IMR-90 (cell line): ENCODE data around the gene PPP2R2D.

Experiments
- BHLHE40 ChIP-seq: fragments of 150-350 bp; IDR thresholded peaks from 2 replicates; pipeline ENCODE4 v1.6.1; 2016; ENCODE audit warnings: mild to moderate bottlenecking, low read depth, low read length
- CEBPB ChIP-seq: IDR thresholded peaks from 2 replicates; pipeline ENCODE4 v1.6.1; 2012; ENCODE audit warnings: low read depth, low read length, improper control_type of control experiment
- FOS ChIP-seq: fragments of 150-350 bp; IDR thresholded peaks from 2 replicates; pipeline ENCODE4 v1.6.1; 2016; ENCODE audit warnings: low read depth, low read length
- MXI1 ChIP-seq: IDR thresholded peaks from 2 replicates; pipeline ENCODE4 v1.6.1; 2012; ENCODE audit warnings: low read depth, mild to moderate bottlenecking, low read length, moderate library complexity, borderline replicate concordance
- POLR2A ChIP-seq: IDR thresholded peaks from 2 replicates; pipeline ENCODE4 v1.6.1; 2012; ENCODE audit warnings: mild to moderate bottlenecking, low read depth, low read length
- RAD21 ChIP-seq: IDR thresholded peaks from 2 replicates; pipeline ENCODE4 v1.6.1; 2012; ENCODE audit warnings: low read length, improper control_type of control experiment
- TF ChIP-seq, protein P1 (sequence below): conservative IDR thresholded peaks from 2 replicates; pipeline ENCODE4 v1.5.1; 2012; ENCODE audit warnings: mild to moderate bottlenecking, low read depth, low read length, improper control_type of control experiment
- TF ChIP-seq, protein P2 (sequence below): fragments of 150-350 bp; IDR thresholded peaks from 2 replicates; pipeline ENCODE4 v1.6.1; 2016; ENCODE audit warnings: low read depth, mild to moderate bottlenecking, low read length, moderate library complexity, borderline replicate concordance

DNA sequence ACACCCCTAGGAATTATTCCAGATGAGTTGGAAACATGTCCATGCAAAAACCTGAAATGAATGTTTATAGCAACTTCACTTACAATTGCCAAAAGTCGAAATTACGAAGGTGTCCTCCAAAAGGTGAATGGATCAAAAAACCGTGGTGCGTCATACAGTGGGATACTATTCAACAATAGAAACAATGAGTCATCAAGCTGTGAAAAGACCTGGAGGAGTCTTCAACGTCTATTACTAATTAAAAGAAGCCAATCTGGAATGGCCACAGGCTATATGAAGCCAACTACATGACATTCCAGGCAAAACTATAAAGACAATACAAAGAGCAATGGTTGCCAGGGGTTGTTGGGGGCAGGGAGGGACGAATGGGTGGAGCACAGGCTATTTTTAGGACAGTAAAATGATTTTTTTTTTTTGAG, 12.6 kb upstream of the PPP2R2D start:
- peak; percentile 26; the same call in 1 of the 2 replicates for TF ChIP-seq FOS
- TF ChIP-seq, protein P1, sequence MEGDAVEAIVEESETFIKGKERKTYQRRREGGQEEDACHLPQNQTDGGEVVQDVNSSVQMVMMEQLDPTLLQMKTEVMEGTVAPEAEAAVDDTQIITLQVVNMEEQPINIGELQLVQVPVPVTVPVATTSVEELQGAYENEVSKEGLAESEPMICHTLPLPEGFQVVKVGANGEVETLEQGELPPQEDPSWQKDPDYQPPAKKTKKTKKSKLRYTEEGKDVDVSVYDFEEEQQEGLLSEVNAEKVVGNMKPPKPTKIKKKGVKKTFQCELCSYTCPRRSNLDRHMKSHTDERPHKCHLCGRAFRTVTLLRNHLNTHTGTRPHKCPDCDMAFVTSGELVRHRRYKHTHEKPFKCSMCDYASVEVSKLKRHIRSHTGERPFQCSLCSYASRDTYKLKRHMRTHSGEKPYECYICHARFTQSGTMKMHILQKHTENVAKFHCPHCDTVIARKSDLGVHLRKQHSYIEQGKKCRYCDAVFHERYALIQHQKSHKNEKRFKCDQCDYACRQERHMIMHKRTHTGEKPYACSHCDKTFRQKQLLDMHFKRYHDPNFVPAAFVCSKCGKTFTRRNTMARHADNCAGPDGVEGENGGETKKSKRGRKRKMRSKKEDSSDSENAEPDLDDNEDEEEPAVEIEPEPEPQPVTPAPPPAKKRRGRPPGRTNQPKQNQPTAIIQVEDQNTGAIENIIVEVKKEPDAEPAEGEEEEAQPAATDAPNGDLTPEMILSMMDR: no peak
- no peak for TF ChIP-seq BHLHE40
- no peak for TF ChIP-seq POLR2A
- no peak for TF ChIP-seq RAD21
- no peak for TF ChIP-seq CEBPB
- no peak for TF ChIP-seq MXI1
- TF ChIP-seq, protein P2, sequence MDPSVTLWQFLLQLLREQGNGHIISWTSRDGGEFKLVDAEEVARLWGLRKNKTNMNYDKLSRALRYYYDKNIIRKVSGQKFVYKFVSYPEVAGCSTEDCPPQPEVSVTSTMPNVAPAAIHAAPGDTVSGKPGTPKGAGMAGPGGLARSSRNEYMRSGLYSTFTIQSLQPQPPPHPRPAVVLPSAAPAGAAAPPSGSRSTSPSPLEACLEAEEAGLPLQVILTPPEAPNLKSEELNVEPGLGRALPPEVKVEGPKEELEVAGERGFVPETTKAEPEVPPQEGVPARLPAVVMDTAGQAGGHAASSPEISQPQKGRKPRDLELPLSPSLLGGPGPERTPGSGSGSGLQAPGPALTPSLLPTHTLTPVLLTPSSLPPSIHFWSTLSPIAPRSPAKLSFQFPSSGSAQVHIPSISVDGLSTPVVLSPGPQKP: no peak
